Fibroblast of skin of abdomen (primary cell): ENCODE measurements around the gene U2AF2.

Source experiments
- DNase-seq: peaks from one replicate; pipeline ENCODE4 v3.0.0-alpha.2; 2013

U2AF2 gene

DNA sequence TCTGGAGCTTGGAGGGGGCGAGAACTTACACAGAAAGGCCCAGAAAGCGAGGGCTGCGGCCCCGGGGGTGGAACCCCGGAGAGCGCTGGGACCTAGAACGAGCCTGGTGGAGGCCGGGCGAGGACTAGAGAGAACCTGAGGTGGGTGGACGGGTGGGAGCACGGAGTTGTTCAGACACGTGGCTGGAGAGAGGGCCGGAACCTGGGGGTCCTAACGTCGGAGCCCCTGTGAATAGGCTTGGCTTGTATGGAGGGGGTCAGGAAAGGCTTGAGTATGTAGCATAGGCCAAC lies 11.0 kb upstream of the U2AF2 start:
- no peak for DNase-seq

GRCh38 chr19:55644191-55644833 lies 10.5 kb upstream of the U2AF2 start:
- no peak for DNase-seq

DNA sequence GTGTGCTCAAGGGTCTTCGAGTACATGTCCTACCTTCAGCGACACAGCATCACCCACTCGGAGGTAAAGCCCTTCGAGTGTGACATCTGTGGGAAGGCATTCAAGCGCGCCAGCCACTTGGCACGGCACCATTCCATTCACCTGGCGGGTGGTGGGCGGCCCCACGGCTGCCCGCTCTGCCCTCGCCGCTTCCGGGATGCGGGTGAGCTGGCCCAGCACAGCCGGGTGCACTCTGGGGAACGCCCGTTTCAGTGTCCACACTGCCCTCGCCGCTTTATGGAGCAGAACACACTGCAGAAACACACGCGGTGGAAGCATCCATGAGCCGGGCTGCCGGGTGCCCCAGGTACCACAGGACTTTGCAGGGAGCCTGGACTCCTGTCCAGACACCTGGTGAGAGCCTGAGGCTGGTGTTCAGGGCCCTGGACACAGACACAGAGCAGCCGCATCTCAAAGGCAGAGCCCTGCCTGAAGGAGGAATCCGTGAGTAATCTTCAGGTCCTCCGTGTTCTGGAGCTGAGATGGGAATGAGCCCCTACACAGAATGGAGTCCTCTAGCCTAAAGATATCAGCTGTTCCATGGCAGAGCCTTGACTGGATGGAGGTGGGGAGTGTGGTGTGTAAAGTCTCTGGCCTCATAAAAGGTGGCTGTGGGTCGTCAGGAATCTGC lies 9.9 kb upstream of the U2AF2 start:
- no peak for DNase-seq

DNA sequence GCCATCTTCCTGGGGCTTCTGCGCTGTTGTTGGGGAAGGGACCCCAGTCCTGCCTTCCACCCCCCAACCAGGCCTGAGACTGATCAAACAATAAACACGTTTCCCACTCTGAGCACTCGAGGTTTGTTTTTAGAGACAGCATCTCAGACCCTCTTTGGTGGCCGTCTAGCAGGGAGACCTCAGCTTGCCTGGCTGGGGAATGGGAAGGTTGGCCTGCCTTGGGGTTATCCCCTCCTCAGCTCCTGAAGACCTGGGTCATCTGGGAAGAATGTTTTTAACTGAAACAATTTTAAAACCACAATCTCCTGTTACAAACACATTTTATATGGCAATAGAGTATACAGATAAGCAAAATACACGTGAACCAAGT lies 9.3 kb upstream of the U2AF2 start:
- no peak for DNase-seq

- no peak for DNase-seq
Observed at GRCh38 chr19:55646889-55647731, 7.7 kb upstream of the U2AF2 start.

GRCh38 chr19:55647732-55648584 lies 6.9 kb upstream of the U2AF2 start, which contains the start of gene CCDC106:
TSS of gene CCDC106 (plus strand) at chr19:55648212. CDS start at chr19:55649047, 835 bp downstream.
- DNase-seq: peak; percentile 82

- no peak for DNase-seq
Observed at GRCh38 chr19:55648585-55649267, 6.1 kb upstream of the U2AF2 start.

DNA sequence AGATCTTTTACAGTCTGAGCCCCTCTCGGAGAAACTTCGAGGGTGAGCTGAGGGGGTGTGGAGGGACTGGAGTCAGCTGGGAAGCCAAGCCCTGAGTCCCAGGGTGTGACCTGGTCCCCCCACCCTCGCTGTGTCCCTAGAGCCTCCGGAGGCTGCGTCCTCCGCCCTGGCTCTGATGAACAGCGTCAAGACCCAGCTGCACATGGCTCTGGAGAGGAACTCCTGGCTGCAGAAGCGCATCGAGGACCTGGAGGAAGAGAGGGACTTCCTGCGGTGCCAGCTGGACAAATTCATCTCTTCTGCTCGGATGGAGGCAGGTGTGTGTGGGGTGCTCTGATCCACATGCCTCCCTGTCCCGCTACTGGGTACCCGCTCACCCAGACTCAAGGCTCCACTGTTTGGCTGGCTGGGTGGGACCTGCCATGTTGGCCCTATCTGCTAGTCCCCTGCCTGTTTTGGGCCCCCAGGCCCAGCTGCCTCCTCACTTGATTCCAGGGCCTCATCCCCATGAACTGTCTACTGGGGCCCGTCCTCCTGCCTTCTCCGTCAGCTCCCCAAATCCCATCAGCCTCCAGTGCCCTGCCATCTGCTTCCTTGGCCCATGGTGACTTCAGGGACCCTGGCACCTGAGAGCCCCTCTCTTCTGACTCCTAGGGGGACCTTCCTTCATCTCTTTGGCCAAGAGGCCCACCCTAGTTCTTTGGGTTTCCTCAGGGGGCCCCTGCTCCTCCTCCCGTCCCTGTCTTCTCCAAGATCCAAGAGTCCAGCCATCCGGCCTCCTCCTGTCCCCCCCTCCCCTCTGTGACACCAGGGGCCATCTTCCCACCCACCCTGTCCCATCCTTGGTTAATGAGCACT lies 5.3 kb upstream of the U2AF2 start:
- DNase-seq: no peak

DNA sequence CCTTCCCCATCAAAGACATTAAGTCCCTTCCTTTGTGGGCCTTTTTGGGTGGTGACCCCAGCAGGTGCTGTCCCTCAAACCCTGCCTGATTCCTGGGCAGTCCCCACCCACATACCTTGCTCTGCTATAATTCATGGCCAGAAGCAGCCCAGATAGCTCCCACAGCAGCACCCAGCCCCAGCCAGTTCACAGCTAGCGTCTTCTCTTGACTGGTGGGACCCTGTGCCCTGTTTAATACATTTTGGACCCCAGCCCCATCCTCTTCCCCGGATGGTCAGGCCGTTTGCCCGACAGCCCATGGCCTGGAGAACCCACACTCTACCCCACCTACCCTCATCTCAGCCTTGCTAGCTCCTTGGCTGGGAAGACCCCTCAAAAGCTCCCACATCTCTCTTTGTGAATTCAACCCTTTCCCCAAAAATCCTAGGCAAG lies 4.7 kb upstream of the U2AF2 start:
- no peak for DNase-seq

DNA sequence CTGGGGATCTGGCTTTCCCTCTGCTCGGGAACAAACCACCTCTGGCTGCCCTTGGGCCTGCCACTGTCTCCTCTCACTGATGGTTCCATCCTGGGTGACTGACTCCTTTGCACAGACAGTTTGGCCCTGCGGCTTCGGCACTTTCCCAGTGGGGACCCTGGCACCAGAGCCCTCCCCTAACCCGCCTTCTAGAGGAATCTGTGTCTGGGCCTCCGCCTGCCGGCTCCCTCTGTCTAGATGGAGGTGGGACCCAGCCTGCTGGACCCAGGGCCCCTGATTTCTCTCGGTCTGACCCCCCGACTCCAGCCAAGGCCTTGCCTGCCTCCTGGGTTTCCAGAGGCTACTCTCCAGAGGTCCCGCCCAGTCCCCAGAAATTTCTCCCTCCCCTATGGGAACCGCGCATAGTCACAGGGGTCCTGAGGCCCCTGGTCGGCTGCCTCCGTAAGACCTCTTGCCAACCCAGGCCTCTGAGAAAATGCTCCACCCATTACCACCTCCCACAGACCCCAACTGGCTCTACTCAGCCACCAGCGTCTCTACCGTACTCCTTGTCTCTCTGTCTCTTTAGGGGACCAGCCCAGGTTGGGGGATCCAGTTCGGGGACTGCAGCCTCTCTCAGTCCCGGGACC lies 4.1 kb upstream of the U2AF2 start:
- DNase-seq: no peak

DNA sequence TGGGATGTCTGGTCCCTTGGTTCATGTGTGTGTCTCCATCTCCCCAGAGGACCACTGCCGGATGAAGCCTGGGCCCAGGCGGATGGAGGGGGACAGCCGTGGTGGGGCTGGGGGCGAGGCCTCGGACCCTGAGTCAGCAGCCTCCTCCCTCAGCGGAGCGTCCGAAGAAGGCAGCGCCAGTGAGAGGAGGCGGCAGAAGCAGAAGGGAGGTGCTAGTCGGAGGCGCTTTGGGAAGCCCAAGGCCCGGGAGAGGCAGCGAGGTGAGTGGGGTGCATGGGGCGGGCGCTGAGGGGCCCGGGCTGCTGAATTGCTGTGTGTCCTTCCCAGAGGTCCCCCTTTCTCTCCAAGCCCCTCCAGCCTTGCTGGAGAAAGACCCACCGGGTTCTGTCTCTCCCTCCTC lies 3.6 kb upstream of the U2AF2 start:
- no peak for DNase-seq

DNA sequence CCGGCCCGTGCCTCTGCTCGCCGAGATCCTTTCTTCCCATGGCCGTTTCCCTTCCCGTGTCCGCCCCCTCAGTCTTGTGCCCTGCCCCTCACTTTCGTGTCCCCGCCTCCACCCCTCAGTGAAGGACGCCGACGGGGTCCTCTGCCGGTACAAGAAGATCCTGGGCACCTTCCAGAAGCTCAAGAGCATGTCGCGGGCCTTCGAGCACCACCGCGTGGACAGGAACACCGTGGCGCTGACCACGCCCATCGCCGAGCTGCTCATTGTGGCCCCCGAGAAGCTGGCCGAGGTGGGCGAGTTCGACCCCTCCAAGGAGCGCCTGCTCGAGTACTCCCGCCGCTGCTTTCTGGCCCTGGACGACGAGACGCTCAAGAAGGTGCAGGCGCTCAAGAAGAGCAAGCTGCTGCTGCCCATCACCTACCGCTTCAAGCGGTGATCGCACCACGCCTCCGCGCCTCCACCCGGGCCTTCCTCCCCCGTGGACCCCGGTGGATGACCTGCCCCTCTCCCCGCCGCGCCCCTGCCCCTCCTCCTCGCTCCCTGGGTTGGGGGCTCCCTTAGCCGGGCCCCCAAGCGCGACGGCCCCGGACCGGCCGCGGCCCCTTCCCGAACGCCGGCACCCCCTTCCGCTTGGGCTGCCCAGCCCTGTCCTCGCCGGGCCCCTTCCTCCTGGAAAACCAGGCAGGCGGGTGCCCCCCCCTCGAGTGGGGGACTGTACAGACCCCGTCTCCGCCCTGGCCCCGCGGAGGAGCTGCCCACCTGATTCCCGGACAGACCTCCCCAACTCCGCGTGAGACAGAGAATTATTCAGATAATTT lies 2.3 kb upstream of the U2AF2 start:
- DNase-seq: no peak

GRCh38 chr19:55653651-55654322 lies 1.0 kb upstream of the U2AF2 start:
- DNase-seq: peak; percentile 99

DNA sequence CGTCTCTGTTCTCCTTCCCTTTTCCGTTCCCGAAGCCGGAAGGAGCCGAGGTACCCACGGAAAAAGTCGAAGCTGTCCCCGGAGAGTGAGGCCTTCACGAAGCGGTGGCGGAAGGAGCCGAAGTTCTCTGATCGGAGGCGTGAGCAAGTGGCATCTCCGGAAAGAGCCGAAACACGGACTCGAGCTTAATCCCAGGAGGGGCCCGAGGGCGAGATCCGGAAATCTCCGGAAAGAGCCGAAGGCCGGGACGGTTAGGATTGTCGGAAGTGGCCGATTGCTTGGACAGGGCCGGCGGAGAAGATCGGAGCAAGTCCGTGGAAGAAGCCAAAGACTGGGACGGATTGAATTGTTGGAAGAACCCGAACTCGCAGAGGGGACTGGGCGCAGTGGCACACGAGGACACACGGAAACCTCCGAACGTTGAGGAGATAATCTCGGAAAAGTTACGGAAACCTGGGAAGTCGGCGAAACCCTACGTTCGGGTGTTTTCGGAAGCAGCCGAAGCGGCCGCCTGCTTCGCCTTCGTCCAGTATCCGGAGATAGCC lies 440 bp upstream of the U2AF2 start:
- DNase-seq: peak; percentile 99

DNA sequence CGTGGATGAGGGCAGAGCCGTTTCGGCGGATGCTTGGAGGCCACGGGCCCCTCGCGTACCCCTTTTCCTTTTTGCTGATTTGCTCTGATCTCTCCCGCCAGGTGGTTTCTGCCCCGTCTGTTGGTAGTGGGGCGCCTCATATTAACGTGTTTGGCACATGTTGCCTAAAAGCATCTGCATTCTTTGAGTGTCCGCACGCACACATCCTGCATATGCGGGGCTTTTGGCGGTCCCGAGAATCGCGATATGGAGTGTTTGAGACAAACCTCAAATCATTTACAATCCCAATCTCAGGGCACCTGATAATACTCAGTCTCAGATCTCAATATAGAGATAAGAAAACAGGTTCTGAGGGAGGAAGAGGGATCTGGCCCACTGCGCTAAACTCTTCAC lies 809 bp downstream of the U2AF2 start:
- no peak for DNase-seq

- DNase-seq: no peak
Observed at GRCh38 chr19:55656552-55656951, 1.7 kb downstream of the U2AF2 start.

DNA sequence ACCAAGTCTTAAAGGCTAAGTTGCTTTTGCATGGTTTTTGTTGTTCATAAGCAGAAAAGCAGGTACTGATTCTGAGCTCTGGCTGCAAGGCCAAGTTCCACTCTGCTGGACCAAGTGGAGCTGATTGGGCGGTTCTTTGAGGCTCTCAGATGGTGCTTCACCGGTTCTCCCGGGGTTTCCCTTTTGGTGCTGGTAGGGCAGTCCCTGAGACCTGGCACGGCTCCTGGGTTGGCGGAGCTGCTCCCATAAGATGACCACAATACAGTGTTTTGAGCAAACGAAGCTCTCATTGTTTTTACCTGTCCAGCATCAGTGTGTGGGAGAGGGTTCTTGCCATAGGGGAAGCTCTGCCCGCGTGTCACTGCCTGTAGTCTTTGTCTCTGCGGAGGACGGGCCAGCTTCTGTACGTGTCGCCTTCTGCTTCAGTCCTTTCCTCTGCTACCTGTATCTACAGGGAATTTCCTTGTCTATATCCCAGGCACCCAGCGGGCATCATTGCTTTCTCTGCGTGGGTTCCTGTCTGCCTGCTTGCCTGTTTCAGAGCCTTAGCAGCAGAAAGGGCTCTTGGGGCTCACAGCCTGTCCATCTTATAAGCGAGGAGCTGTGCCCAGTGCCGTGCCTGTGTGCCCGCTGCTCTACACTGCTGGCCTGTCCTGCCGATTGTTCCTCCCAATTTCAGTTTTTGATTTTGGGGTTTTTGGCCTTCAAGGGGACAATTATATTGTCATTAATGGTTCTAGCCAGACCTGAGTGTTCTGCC lies 2.3 kb downstream of the U2AF2 start:
- no peak for DNase-seq

DNA sequence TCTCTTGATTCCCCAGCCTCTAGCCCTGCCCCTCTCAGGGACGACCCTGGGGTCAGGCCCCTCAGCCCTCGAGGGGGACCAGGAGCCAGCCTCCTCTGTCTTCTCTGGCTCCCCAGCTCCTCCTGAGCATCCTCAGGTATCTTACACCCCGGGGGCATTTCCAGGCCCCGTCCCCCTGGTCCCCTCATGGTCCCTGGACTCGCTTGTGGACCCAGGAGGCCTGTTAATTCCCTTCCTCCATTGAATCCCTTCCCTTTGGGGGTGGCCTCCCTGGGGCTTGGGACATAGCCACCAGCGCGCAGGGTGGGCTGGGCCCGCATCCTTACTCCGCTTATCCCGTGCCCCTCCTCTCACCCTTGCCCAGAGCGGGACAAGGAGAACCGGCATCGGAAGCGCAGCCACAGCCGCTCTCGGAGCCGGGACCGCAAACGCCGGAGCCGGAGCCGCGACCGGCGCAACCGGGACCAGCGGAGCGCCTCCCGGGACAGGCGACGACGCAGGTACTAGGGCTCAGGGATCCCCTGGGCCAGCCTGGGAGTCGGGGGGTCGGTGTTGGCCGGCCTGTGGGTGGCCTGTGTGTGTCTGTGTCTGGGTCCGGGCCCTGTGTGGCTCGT lies 4.1 kb downstream of the U2AF2 start:
- DNase-seq: no peak
